HepG2 (cell line): ENCODE data around the gene ELMOD3. TPM values are rescaled to one million over a fixed set of nuclear protein-coding genes. Genes with fewer than 3 reads are reported as not detected.

Experiments
- ATAC-seq: fragments of 200-7000 bp; cut with Tn5 transposase; 3 replicates; pipeline ENCODE4 v1.9.1; 2020; ENCODE audit warnings: mild to moderate bottlenecking, moderate library complexity
- BruUV-seq: library from RNA; stranded (reverse); fragments of 400-500 nt; replicated peaks from 2 replicates; lab custom pipeline; 2021; lab: Mats Ljungman, UMichigan
- CTCF ChIA-PET: fragments of 300-600 bp; formaldehyde crosslinking; extraction: SDS; loops from one replicate; lab custom pipeline; 2021; ENCODE audit warnings: low total read pairs, inconsistent platforms, low intra/inter-chr PET ratio; lab: Yijun Ruan, JAX
- POLR2A ChIA-PET: fragments of 350-600 bp; sonication (Branson Sonifier 250); formaldehyde crosslinking; loops from one replicate; lab custom pipeline; 2020; ENCODE audit warnings: antibody characterized with exemption, inconsistent platforms; lab: Yijun Ruan, JAX
- DNase-seq: peaks from one replicate; pipeline ENCODE4 v3.0.0-alpha.2; 2015; ENCODE audit warnings: low spot score
- FAIRE-seq: peaks from 3 replicates; lab custom pipeline; 2011; peaks lifted over from hg19 to GRCh38; lab: Jason Lieb, UNC
- H2AFZ ChIP-seq: one replicate; pipeline ENCODE4 v1.6.1; 2011; ENCODE audit warnings: low read length, inconsistent platforms
- H3K27ac ChIP-seq: fragments of 300-600 bp; 3 replicates; pipeline ENCODE4 v1.8.0; 2011; ENCODE audit warnings: mixed run types, mild to moderate bottlenecking, mixed read lengths, low read length, inconsistent platforms; ENCODE audit not compliant: insufficient read depth; ENCODE audit errors: extremely low read length
- H3K27me3 ChIP-seq, 2 experiments: fragments of 200-600 bp in 1 of 2; 2 replicates in 1 of 2; 3 replicates in 1 of 2; pipeline versions ENCODE4 v1.6.0 to v1.8.0; 2011; ENCODE audit warnings: low read length in 2 of 2, mild to moderate bottlenecking in 2 of 2, moderate library complexity in 2 of 2, inconsistent platforms in 1 of 2; ENCODE audit not compliant: insufficient read depth in 2 of 2, control insufficient read depth in 1 of 2
- H3K36me3 ChIP-seq, 2 experiments: fragments of 200-600 bp in 1 of 2; replicated peaks in 1 of 2; 2 replicates in 1 of 2; 3 replicates in 1 of 2; pipeline versions ENCODE4 v1.5.1 to v1.8.0; 2011; ENCODE audit warnings: low read length in 2 of 2, inconsistent platforms in 1 of 2; ENCODE audit not compliant: insufficient read depth in 2 of 2, control insufficient read depth in 1 of 2
- H3K4me1 ChIP-seq: 2 replicates; pipeline ENCODE4 v1.5.1; 2012; ENCODE audit warnings: low read length, inconsistent platforms; ENCODE audit not compliant: insufficient read depth
- H3K4me2 ChIP-seq: 2 replicates; pipeline ENCODE4 v1.6.0; 2011; ENCODE audit warnings: low read depth, low read length, inconsistent platforms
- H3K4me3 ChIP-seq, 3 experiments: fragments of 200-600 bp in 1 of 3; sonication (generic), shearing (Covaris generic) in 1 of 3; replicated peaks in 1 of 3; 2 replicates each; pipeline ENCODE4 v1.5.1; 2011 to 2016; ENCODE audit warnings: low read length in 3 of 3, inconsistent platforms in 2 of 3, low read depth in 2 of 3, mild to moderate bottlenecking in 2 of 3, control low read depth in 1 of 3, mixed read lengths in 1 of 3; ENCODE audit not compliant: insufficient read depth in 1 of 3
- H3K79me2 ChIP-seq: one replicate; pipeline ENCODE4 v1.6.1; 2011; ENCODE audit warnings: low read length, inconsistent platforms; ENCODE audit not compliant: insufficient read depth
- H3K9ac ChIP-seq: 2 replicates; pipeline ENCODE4 v1.6.0; 2011; ENCODE audit warnings: mild to moderate bottlenecking, low read depth, low read length, inconsistent platforms; ENCODE audit not compliant: insufficient read depth
- H3K9me3 ChIP-seq: 2 replicates; pipeline ENCODE4 v1.5.1; 2012; ENCODE audit warnings: mild to moderate bottlenecking, low read length
- H4K20me1 ChIP-seq: 2 replicates; pipeline ENCODE4 v1.6.0; 2011; ENCODE audit warnings: inconsistent platforms, mild to moderate bottlenecking, low read length, moderate library complexity; ENCODE audit not compliant: insufficient read depth
- CENPT ChIP-seq: sonication (generic); formaldehyde crosslinking; IDR thresholded peaks from 2 replicates; pipeline ENCODE4 v1.8.0; 2022; ENCODE audit warnings: low read depth, mild to moderate bottlenecking, moderate library complexity, missing genetic modification reagents
- ELF1 ChIP-seq: sonication (generic); formaldehyde crosslinking; IDR thresholded peaks from 2 replicates; pipeline ENCODE4 v1.4.0; 2020; ENCODE audit warnings: missing genetic modification reagents
- FOXM1 ChIP-seq: sonication (generic); formaldehyde crosslinking; IDR thresholded peaks from 2 replicates; pipeline ENCODE4 v1.5.0; 2020; ENCODE audit warnings: missing genetic modification reagents
- GTF2F1 ChIP-seq: fragments of 150-350 bp; IDR thresholded peaks from 2 replicates; pipeline ENCODE4 v1.6.1; 2014; ENCODE audit warnings: low read length
- NFYB ChIP-seq: sonication (generic); formaldehyde crosslinking; IDR thresholded peaks from 2 replicates; pipeline ENCODE4 v1.4.0; 2020; ENCODE audit warnings: missing genetic modification reagents
- SRSF4 ChIP-seq: fragments of 200-400 bp; formaldehyde crosslinking; IDR thresholded peaks from one replicate; pipeline ENCODE4 v1.6.1; 2018; ENCODE audit warnings: mild to moderate bottlenecking, low read depth, low read length, moderate library complexity; ENCODE audit not compliant: poor library complexity, severe bottlenecking
- TBL1XR1 ChIP-seq: fragments of 150-350 bp; IDR thresholded peaks from 2 replicates; pipeline ENCODE4 v1.6.1; 2014; ENCODE audit warnings: borderline replicate concordance, low read length; ENCODE audit not compliant: partially characterized antibody
- ZNF274 ChIP-seq: sonication (generic); formaldehyde crosslinking; IDR thresholded peaks from 2 replicates; pipeline ENCODE4 v1.5.1; 2020; ENCODE audit warnings: mild to moderate bottlenecking, missing genetic modification reagents
- ZNF816 ChIP-seq: sonication (generic); formaldehyde crosslinking; IDR thresholded peaks from 2 replicates; pipeline ENCODE4 v1.8.0; 2022; ENCODE audit warnings: missing genetic modification reagents, mild to moderate bottlenecking, borderline replicate concordance
- ZSCAN29 ChIP-seq: sonication (generic); formaldehyde crosslinking; conservative IDR thresholded peaks from 2 replicates; pipeline ENCODE4 v1.4.0; 2020; ENCODE audit warnings: mild to moderate bottlenecking, missing genetic modification reagents
- WGBS: methylation state at CpG from one replicate; pipeline ENCODE4 v1.1.6; 2017; ENCODE audit warnings: low lambda C conversion rate; 5-methylcytosine and 5-hydroxymethylcytosine counted together
- in situ Hi-C: cut with HindIII; loops from 2 replicates; pipeline ENCODE4 v1.10.0; 2017; ENCODE audit warnings: low pct_unique_long_range_greater_than_20kb; ENCODE audit not compliant: extremely low pct_ligation_motif_present
- intact Hi-C: fragments of 100-400 bp; cut with micrococcal nuclease; formaldehyde crosslinking; loops from one replicate; pipeline ENCODE4 v1.10.0; 2022; ENCODE audit not compliant: unreplicated experiment
- polyA plus RNA-seq, 8 experiments: library from polyadenylated mRNA; depleted of rRNA in 3 of 8; stranded (reverse) in 7 of 8; unstranded in 1 of 8; fragments of >200 nt; fragmentation: Illumina TruSeq in 4 of 8; extraction: Trizol in 4 of 8; gene quantifications; 2 replicates each; pipeline versions ENCODE4 v1.2.1 to v1.2.3, GENCODE V29; 2011 to 2016; ENCODE audit warnings: low read depth in 4 of 8, missing spikeins in 1 of 8, mixed read lengths in 1 of 8; ENCODE audit not compliant: insufficient read depth in 1 of 8
- total RNA-seq, 5 experiments: library from RNA; depleted of rRNA; stranded (reverse); fragments of >200 nt; fragmentation: Illumina TruSeq; extraction: Trizol; gene quantifications; 2 replicates each; pipeline ENCODE4 v1.2.3, GENCODE V29; 2016; ENCODE audit warnings: low read depth in 1 of 5
- TF ChIP-seq, protein P1 (sequence below): sonication (generic); formaldehyde crosslinking; IDR thresholded peaks from 2 replicates; pipeline ENCODE4 v1.4.0; 2020; ENCODE audit warnings: missing genetic modification reagents

ELMOD3 gene
- total and polyA plus RNA-seq, 2 of the 13 experiments (the other 11 are each of a cell fraction or from before 2014, with no cell fraction given) = 13.3 to 19.5 TPM

GRCh38 chr2:85376291-85377065 lies 21.9 kb downstream of the ELMOD3 start:
- POLR2A ChIA-PET = interaction anchor here (1.1 to 2.2 kb wide), 2 partner anchors 11 to 69 kb away, joined by 3 to 6 read pairs; no protein-coding TSS in a partner anchor
- WGBS = 94% methylated on average over 4 of the region's 5 CpGs

DNA sequence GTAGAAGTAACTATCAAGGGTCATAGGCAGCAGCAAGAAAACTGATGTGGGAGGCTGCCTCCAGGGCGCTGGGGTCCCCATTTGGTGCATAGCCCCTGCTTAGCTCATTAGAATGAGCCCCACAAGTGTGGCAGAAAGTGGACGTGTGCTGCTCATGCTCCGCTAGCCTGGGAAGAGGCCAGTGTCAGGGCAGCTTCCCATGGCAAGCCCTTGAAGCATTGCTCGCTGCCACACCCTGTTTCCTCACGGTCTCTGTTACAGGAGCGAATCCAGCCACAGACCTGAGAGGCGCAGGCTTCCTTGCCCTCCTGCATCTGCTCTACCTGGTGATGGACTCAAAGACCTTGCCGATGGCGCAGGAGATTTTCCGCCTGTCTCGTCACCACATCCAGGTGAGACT lies 22.5 kb downstream of the ELMOD3 start:
- ATAC-seq (no peak), FAIRE-seq (no peak), DNase-seq (no peak)
- no peak overlapping the region for H3K27ac ChIP-seq
- TF ChIP-seq, protein P1, sequence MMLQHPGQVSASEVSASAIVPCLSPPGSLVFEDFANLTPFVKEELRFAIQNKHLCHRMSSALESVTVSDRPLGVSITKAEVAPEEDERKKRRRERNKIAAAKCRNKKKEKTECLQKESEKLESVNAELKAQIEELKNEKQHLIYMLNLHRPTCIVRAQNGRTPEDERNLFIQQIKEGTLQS (CRISPR knock-in tag) = no peak
- TF ChIP-seq GTF2F1 = no peak
- no peak for TF ChIP-seq ZSCAN29
- TF ChIP-seq ZNF274 (CRISPR knock-in tag) = no peak
- TF ChIP-seq CENPT (CRISPR knock-in tag) = no peak
- no peak for TF ChIP-seq FOXM1 (CRISPR knock-in tag)
- no peak for TF ChIP-seq NFYB (CRISPR knock-in tag)
- no peaks in the 10 kb centered on the region for H3K4me1 ChIP-seq
- intact Hi-C loops (no loop called here), in situ Hi-C loops (no loop called here)
- no peak overlapping the region for H3K9ac ChIP-seq
- no peak overlapping the region for H3K4me2 ChIP-seq
- no peak overlapping the region for H3K4me3 ChIP-seq
- no peaks in the 10 kb centered on the region for H3K27me3 ChIP-seq
- no peaks in the 10 kb centered on the region for H3K79me2 ChIP-seq
- ChIA-PET POLR2A (interaction anchor here (1.1 to 2.2 kb wide), 2 partner anchors 11 to 70 kb away, joined by 3 to 6 read pairs; no protein-coding TSS in a partner anchor), CTCF (no interaction called here)
- 96% methylated on average over 9 of the region's 11 CpGs for WGBS
- BruUV-seq = no TSS peak
- peaks cover 6% of the 10 kb centered on the region; the same call in 1 of the 2 replicates for H3K9me3 ChIP-seq
- H2AFZ ChIP-seq = no peak overlapping the region
- H4K20me1 ChIP-seq = no peaks in the 10 kb centered on the region
- peaks cover 1 to 4% of the 10 kb centered on the region in 2 experiments; a peak in 3 of 5 replicates for H3K36me3 ChIP-seq

More at GRCh38 chr2:85376291-85377065, 21.9 kb downstream of the ELMOD3 start:
- H3K36me3 ChIP-seq = peaks cover 1 to 4% of the 10 kb centered on the region in 2 experiments; a peak in 3 of 5 replicates
- no peak overlapping the region for H3K4me3 ChIP-seq
- TF ChIP-seq ELF1 (CRISPR knock-in tag) = no peak
- TF ChIP-seq SRSF4 = no peak
- TF ChIP-seq TBL1XR1 = no peak
- no peak for TF ChIP-seq ZNF816 (CRISPR knock-in tag)
- H4K20me1 ChIP-seq = no peaks in the 10 kb centered on the region
- no TSS peak for BruUV-seq
- H3K9me3 ChIP-seq = peaks cover 6% of the 10 kb centered on the region; the same call in 1 of the 2 replicates
- no peak overlapping the region for H3K4me2 ChIP-seq
- H3K27me3 ChIP-seq = no peaks in the 10 kb centered on the region
- H3K79me2 ChIP-seq = no peaks in the 10 kb centered on the region
- H3K27ac ChIP-seq = no peak overlapping the region
- intact Hi-C loops (no loop called here), in situ Hi-C loops (no loop called here)
- DNase-seq (no peak), FAIRE-seq (no peak), ATAC-seq (no peak)
- CTCF ChIA-PET = no interaction called here
- H3K9ac ChIP-seq = no peak overlapping the region
- no peak overlapping the region for H2AFZ ChIP-seq
- no peaks in the 10 kb centered on the region for H3K4me1 ChIP-seq
